Measurements from ENCODE around the gene BRI3. TPM values are rescaled to one million over a fixed set of nuclear protein-coding genes. Genes with fewer than 3 reads are reported as not detected.

BRI3 gene
- total and polyA plus RNA-seq, 9 of the 15 experiments (the other 6 are each of a cell fraction or from before 2014, with no cell fraction given), result 4.3 to 57.4 (median 18.6) TPM

DNA sequence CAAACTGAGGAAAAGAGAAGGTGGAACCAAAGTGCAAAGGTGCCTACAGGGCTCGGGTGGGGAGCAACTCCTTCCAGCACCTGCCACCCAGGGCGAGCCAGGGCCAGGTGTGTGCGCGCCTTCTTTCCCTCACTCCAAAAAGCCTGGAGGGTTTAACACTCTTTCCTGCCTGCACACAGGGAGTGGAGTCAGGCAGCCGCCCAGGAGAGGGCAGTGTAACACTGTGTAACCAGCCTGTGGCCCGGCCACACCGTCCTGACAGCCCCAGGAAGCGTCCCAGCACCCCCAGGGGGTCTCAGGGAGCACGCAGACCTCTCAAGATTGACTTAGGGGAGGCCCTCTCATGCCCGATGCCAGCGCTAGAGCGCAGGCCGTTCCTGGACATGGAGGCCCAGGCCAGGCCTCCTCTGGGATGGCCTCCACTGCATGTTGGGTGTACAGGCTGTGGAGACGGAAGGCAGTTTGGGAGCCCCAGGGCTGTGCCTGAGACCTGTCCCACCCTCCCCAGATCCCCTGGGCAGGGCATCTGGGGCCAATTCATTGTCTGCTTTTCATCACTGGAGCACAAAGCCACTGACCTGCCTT is 13.4 kb downstream of the BRI3 start (continued):
- TF ChIP-seq, protein P1, sequence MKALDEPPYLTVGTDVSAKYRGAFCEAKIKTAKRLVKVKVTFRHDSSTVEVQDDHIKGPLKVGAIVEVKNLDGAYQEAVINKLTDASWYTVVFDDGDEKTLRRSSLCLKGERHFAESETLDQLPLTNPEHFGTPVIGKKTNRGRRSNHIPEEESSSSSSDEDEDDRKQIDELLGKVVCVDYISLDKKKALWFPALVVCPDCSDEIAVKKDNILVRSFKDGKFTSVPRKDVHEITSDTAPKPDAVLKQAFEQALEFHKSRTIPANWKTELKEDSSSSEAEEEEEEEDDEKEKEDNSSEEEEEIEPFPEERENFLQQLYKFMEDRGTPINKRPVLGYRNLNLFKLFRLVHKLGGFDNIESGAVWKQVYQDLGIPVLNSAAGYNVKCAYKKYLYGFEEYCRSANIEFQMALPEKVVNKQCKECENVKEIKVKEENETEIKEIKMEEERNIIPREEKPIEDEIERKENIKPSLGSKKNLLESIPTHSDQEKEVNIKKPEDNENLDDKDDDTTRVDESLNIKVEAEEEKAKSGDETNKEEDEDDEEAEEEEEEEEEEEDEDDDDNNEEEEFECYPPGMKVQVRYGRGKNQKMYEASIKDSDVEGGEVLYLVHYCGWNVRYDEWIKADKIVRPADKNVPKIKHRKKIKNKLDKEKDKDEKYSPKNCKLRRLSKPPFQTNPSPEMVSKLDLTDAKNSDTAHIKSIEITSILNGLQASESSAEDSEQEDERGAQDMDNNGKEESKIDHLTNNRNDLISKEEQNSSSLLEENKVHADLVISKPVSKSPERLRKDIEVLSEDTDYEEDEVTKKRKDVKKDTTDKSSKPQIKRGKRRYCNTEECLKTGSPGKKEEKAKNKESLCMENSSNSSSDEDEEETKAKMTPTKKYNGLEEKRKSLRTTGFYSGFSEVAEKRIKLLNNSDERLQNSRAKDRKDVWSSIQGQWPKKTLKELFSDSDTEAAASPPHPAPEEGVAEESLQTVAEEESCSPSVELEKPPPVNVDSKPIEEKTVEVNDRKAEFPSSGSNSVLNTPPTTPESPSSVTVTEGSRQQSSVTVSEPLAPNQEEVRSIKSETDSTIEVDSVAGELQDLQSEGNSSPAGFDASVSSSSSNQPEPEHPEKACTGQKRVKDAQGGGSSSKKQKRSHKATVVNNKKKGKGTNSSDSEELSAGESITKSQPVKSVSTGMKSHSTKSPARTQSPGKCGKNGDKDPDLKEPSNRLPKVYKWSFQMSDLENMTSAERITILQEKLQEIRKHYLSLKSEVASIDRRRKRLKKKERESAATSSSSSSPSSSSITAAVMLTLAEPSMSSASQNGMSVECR (CRISPR knock-in tag; IDR thresholded peaks at IDR 0.05), result no peak
- TF ChIP-seq RBM22 (IDR thresholded peaks at IDR 0.05; ENCODE audit: low read depth, low read length, poor library complexity, severe bottlenecking), result peak; percentile 64
- TF ChIP-seq GTF3C2 (IDR thresholded peaks at IDR 0.05; ENCODE audit: borderline replicate concordance, extremely low read depth, insufficient read length), result no peak
- no peak for TF ChIP-seq PHB (CRISPR knock-in tag; IDR thresholded peaks at IDR 0.05)
- 0 out of 4 replicates have a peak, but pooled peaks of 1 of the 2 experiments have one; percentile 28 for TF ChIP-seq RCOR1 (IDR thresholded peaks at IDR 0.05; ENCODE audit: borderline replicate concordance in 1 of 2, low read depth in 2 of 2, low read length in 2 of 2)
- 0 out of 2 replicates have a peak, but pooled peaks have one; percentile 34 for TF ChIP-seq XRCC5 (IDR thresholded peaks at IDR 0.05; ENCODE audit: low read depth, low read length)
- TF ChIP-seq CTBP1 (IDR thresholded peaks at IDR 0.05; ENCODE audit: borderline replicate concordance), result peak; percentile 33; the same call in 1 of the 2 replicates
- 0 out of 2 replicates have a peak, but pooled peaks have one; percentile 39 for TF ChIP-seq RB1 (IDR thresholded peaks at IDR 0.05; ENCODE audit: low read depth)
- TF ChIP-seq, protein P2, sequence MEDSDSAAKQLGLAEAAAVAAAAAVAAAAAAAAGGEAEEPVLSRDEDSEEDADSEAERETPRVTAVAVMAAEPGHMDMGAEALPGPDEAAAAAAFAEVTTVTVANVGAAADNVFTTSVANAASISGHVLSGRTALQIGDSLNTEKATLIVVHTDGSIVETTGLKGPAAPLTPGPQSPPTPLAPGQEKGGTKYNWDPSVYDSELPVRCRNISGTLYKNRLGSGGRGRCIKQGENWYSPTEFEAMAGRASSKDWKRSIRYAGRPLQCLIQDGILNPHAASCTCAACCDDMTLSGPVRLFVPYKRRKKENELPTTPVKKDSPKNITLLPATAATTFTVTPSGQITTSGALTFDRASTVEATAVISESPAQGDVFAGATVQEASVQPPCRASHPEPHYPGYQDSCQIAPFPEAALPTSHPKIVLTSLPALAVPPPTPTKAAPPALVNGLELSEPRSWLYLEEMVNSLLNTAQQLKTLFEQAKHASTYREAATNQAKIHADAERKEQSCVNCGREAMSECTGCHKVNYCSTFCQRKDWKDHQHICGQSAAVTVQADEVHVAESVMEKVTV (CRISPR knock-in tag; IDR thresholded peaks at IDR 0.05), result peak; percentile 61
